GM23338 (cell line): ENCODE measurements around the gene EFCAB6. TPM values are rescaled to one million over a fixed set of nuclear protein-coding genes. Genes with fewer than 3 reads are reported as not detected.
A peak's percentile ranks its signal among the peaks of the same experiment; 100 is the strongest.

Experiments
- ATAC-seq: fragments of 200-7000 bp; cut with Tn5 transposase; 3 replicates; pipeline ENCODE4 v1.9.1; 2020
- DNase-seq: peaks from one replicate; pipeline ENCODE4 v3.0.0-alpha.2; 2015; ENCODE audit warnings: low spot score
- H2AFZ ChIP-seq: fragments of 200-600 bp; sonication (generic); 2 replicates; pipeline ENCODE4 v1.8.0; 2016; ENCODE audit warnings: antibody characterized with exemption, mild to moderate bottlenecking, moderate library complexity
- H3F3A ChIP-seq: fragments of 200-600 bp; sonication (generic); replicated peaks from 2 replicates; pipeline ENCODE4 v1.8.0; 2017; ENCODE audit warnings: antibody characterized with exemption, mixed run types, low read depth
- H3K27ac ChIP-seq: fragments of 200-600 bp; sonication (generic); 2 replicates; pipeline ENCODE4 v1.6.1; 2016; ENCODE audit warnings: low read depth
- H3K27me3 ChIP-seq: fragments of 200-600 bp; sonication (generic); 2 replicates; pipeline ENCODE4 v1.8.0; 2016; ENCODE audit warnings: mild to moderate bottlenecking, mixed run types, moderate library complexity; ENCODE audit not compliant: insufficient read depth
- H3K36me3 ChIP-seq: fragments of 200-600 bp; sonication (generic); 2 replicates; pipeline ENCODE4 v1.8.0; 2016; ENCODE audit warnings: mild to moderate bottlenecking; ENCODE audit not compliant: insufficient read depth
- H3K4me1 ChIP-seq: fragments of 200-600 bp; sonication (generic); 2 replicates; pipeline ENCODE4 v1.8.0; 2016; ENCODE audit warnings: mild to moderate bottlenecking, moderate library complexity; ENCODE audit not compliant: insufficient read depth
- H3K4me2 ChIP-seq: fragments of 200-600 bp; sonication (generic); 2 replicates; pipeline ENCODE4 v1.7.1; 2017; ENCODE audit warnings: mixed run types
- H3K4me3 ChIP-seq: fragments of 200-600 bp; sonication (generic); 2 replicates; pipeline ENCODE4 v1.6.1; 2016; ENCODE audit warnings: mixed run types
- H3K79me2 ChIP-seq: fragments of 200-600 bp; sonication (generic); replicated peaks from 2 replicates; pipeline ENCODE4 v1.8.0; 2017; ENCODE audit warnings: mild to moderate bottlenecking; ENCODE audit not compliant: insufficient read depth
- H3K9me2 ChIP-seq: fragments of 200-600 bp; sonication (generic); 2 replicates; pipeline ENCODE4 v1.8.0; 2017; ENCODE audit not compliant: insufficient read depth
- H4K20me1 ChIP-seq: fragments of 200-600 bp; sonication (generic); replicated peaks from 2 replicates; pipeline ENCODE4 v1.8.0; 2017; ENCODE audit warnings: mild to moderate bottlenecking; ENCODE audit not compliant: insufficient read depth
- H3K27ac Mint-ChIP-seq: 2 replicates; pipeline ENCODE4 v1.8.0; 2020; ENCODE audit warnings: inconsistent platforms, mild to moderate bottlenecking, moderate library complexity, mixed read lengths
- H3K27me3 Mint-ChIP-seq: 3 replicates; pipeline ENCODE4 v1.8.0; 2022; ENCODE audit warnings: low read depth, mild to moderate bottlenecking, moderate library complexity, mixed read lengths, inconsistent platforms; ENCODE audit not compliant: insufficient read depth, poor library complexity
- H3K36me3 Mint-ChIP-seq: 3 replicates; pipeline ENCODE4 v1.8.0; 2021; ENCODE audit warnings: low read depth, mild to moderate bottlenecking, inconsistent platforms, moderate library complexity, mixed read lengths
- H3K4me1 Mint-ChIP-seq: 3 replicates; pipeline ENCODE4 v1.8.0; 2020; ENCODE audit warnings: mild to moderate bottlenecking, inconsistent platforms, mixed read lengths
- H3K4me3 Mint-ChIP-seq: 3 replicates; pipeline ENCODE4 v1.8.0; 2021; ENCODE audit warnings: moderate library complexity, mild to moderate bottlenecking, inconsistent platforms, mixed read lengths
- H3K9me3 Mint-ChIP-seq: 3 replicates; pipeline ENCODE4 v1.8.0; 2020; ENCODE audit warnings: moderate library complexity, mild to moderate bottlenecking, inconsistent platforms, mixed read lengths
- CREB1 ChIP-seq: fragments of 250-450 bp; sonication (Bioruptor Pico); IDR thresholded peaks from 2 replicates; pipeline ENCODE4 v1.5.0; 2020; ENCODE audit warnings: low read depth, mild to moderate bottlenecking, moderate library complexity
- EZH2 ChIP-seq: fragments of 200-600 bp; sonication (generic); IDR thresholded peaks from one replicate; pipeline ENCODE4 v1.8.0; 2017; ENCODE audit warnings: antibody characterized with exemption, mild to moderate bottlenecking, low read depth; ENCODE audit not compliant: unreplicated experiment
- EZH2phosphoT487 ChIP-seq: fragments of 200-600 bp; sonication (generic); IDR thresholded peaks from one replicate; pipeline ENCODE4 v1.8.1; 2018; ENCODE audit warnings: antibody characterized with exemption; ENCODE audit not compliant: unreplicated experiment
- JUNB ChIP-seq: IDR thresholded peaks from one replicate; pipeline ENCODE4 v1.6.1; 2016; ENCODE audit warnings: antibody characterized with exemption; ENCODE audit not compliant: unreplicated experiment
- NANOG ChIP-seq: IDR thresholded peaks from 2 replicates; pipeline ENCODE4 v1.6.1; 2016; ENCODE audit warnings: antibody characterized with exemption, borderline replicate concordance
- POLR2AphosphoS5 ChIP-seq: IDR thresholded peaks from 2 replicates; pipeline ENCODE4 v1.6.1; 2016; ENCODE audit warnings: antibody characterized with exemption, low read depth
- STAT1 ChIP-seq: IDR thresholded peaks from one replicate; pipeline ENCODE4 v1.6.1; 2016; ENCODE audit warnings: antibody characterized with exemption; ENCODE audit not compliant: unreplicated experiment
- ZNF114 ChIP-seq: fragments of 250-450 bp; sonication (Bioruptor Pico); IDR thresholded peaks from 2 replicates; pipeline ENCODE4 v1.5.0; 2020; ENCODE audit warnings: mild to moderate bottlenecking, moderate library complexity
- ZNF331 ChIP-seq: fragments of 250-450 bp; sonication (Bioruptor Pico); IDR thresholded peaks from 2 replicates; pipeline ENCODE4 v1.5.0; 2020; ENCODE audit warnings: low read depth, mild to moderate bottlenecking, moderate library complexity
- polyA plus RNA-seq: library from polyadenylated mRNA; unstranded; fragments of >200 nt; fragmentation: Nextera tagmentation; extraction: Ambion mirVana; gene quantifications from 2 replicates; pipeline ENCODE4 v1.2.1, GENCODE V29; 2016
- total RNA-seq: library from RNA; depleted of rRNA; stranded (reverse); fragments of >200 nt; shearing (Covaris generic); gene quantifications from 2 replicates; pipeline ENCODE4 v1.2.3, GENCODE V29; 2014
- TF ChIP-seq, protein P1 (sequence below): IDR thresholded peaks from one replicate; pipeline ENCODE4 v1.6.1; 2018; ENCODE audit warnings: antibody characterized with exemption; ENCODE audit not compliant: unreplicated experiment
- TF ChIP-seq, protein P2 (sequence below): fragments of 250-450 bp; sonication (Bioruptor Pico); IDR thresholded peaks from 2 replicates; pipeline ENCODE4 v1.5.0; 2020; ENCODE audit warnings: mild to moderate bottlenecking, moderate library complexity
- TF ChIP-seq, protein P3 (sequence below), 2 experiments: fragments of 200-600 bp in 1 of 2; sonication (generic) in 1 of 2; conservative IDR thresholded peaks; 2 replicates each; pipeline versions ENCODE4 v1.5.1 to v1.6.1; 2016 to 2017; ENCODE audit warnings: antibody characterized with exemption in 2 of 2, low read depth in 2 of 2, mild to moderate bottlenecking in 2 of 2, moderate library complexity in 1 of 2
- TF ChIP-seq, protein P4 (sequence below): IDR thresholded peaks from 2 replicates; pipeline ENCODE4 v1.6.1; 2016; ENCODE audit warnings: antibody characterized with exemption

The EFCAB6 gene
- total and polyA plus RNA-seq, 2 experiments from 2014 or later, result 1.1 to 1.8 TPM

DNA sequence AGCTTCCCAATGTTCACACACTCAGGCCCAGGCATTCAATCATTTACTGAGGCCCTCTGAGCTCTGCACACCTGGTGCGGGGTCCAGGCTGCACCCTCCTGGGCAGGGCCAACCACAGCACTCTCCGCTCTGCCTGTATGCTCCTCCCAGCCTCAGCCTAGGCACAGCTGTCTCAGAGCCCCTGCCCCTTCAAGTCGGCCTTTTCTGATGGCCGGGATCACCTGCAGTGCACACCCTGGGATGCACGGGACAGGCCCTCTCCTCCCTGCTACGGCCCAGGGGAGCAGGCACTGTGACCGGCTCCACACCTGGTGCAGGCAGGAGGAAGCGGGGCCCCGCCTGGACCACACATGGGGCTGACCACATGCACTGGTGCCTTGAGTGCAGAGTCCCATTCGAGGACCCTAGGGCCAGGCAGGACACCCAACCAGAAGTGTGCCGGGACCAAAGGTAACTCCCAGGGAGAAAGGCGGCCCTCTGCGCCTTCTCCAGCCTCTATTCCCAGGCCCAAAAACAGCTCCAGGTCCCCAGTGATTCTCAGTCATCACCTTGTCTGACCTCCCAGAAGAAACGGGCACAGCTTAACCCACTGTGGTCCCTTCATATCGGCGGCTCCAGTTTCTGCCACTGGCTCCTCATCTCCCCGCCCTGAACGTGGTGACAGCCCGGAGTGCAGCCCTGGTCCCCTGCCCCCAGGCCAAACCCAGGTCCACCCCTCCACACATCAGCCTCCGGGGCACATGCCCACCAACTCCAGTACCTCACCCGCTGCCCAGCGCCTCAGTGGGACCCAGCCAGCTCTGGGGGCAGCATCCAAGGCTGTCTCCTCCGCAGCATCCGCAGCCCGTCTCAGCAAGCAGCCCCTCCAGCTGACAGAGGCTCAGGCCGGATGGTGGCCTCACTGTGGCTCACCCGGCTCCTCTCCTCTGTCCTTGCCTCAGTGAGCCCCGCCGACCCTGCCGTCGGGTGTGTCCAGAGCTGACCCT is 32.7 kb upstream of the EFCAB6 start:
- no peaks in the 10 kb centered on the region for H3K27me3 ChIP-seq
- no peaks in the 10 kb centered on the region for H3K36me3 ChIP-seq
- Mint-ChIP-seq H3K27me3 (peaks cover 11% of the 10 kb centered on the region), H3K9me3 (no peaks in the 10 kb centered on the region; the same call in 2 of the 3 replicates), H3K4me1 (peaks cover 33% of the 10 kb centered on the region), H3K4me3 (no peak overlapping the region), H3K27ac (peak overlapping the region; percentile 77; the same call in 1 of the 2 replicates), H3K36me3 (no peaks in the 10 kb centered on the region; the same call in 2 of the 3 replicates)
- ATAC-seq, result no peak; the same call in 2 of the 3 replicates
- no peak overlapping the region for H3K4me3 ChIP-seq
- H2AFZ ChIP-seq, result no peak overlapping the region
- no peaks in the 10 kb centered on the region for H3K4me1 ChIP-seq
- peaks cover 3% of the 10 kb centered on the region for H4K20me1 ChIP-seq
- no peak overlapping the region for H3K27ac ChIP-seq
- peaks cover 65% of the 10 kb centered on the region for H3K79me2 ChIP-seq
- no peaks in the 10 kb centered on the region for H3F3A ChIP-seq
- no peak overlapping the region for H3K4me2 ChIP-seq
- no peaks in the 10 kb centered on the region for H3K9me2 ChIP-seq
- no peak for DNase-seq
- no peak for TF ChIP-seq ZNF331
- no peak for TF ChIP-seq EZH2
- TF ChIP-seq NANOG, result no peak
- no peak for TF ChIP-seq JUNB
- TF ChIP-seq ZNF114, result no peak
- TF ChIP-seq, protein P1, sequence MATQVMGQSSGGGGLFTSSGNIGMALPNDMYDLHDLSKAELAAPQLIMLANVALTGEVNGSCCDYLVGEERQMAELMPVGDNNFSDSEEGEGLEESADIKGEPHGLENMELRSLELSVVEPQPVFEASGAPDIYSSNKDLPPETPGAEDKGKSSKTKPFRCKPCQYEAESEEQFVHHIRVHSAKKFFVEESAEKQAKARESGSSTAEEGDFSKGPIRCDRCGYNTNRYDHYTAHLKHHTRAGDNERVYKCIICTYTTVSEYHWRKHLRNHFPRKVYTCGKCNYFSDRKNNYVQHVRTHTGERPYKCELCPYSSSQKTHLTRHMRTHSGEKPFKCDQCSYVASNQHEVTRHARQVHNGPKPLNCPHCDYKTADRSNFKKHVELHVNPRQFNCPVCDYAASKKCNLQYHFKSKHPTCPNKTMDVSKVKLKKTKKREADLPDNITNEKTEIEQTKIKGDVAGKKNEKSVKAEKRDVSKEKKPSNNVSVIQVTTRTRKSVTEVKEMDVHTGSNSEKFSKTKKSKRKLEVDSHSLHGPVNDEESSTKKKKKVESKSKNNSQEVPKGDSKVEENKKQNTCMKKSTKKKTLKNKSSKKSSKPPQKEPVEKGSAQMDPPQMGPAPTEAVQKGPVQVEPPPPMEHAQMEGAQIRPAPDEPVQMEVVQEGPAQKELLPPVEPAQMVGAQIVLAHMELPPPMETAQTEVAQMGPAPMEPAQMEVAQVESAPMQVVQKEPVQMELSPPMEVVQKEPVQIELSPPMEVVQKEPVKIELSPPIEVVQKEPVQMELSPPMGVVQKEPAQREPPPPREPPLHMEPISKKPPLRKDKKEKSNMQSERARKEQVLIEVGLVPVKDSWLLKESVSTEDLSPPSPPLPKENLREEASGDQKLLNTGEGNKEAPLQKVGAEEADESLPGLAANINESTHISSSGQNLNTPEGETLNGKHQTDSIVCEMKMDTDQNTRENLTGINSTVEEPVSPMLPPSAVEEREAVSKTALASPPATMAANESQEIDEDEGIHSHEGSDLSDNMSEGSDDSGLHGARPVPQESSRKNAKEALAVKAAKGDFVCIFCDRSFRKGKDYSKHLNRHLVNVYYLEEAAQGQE, result no peak
- TF ChIP-seq, protein P2, sequence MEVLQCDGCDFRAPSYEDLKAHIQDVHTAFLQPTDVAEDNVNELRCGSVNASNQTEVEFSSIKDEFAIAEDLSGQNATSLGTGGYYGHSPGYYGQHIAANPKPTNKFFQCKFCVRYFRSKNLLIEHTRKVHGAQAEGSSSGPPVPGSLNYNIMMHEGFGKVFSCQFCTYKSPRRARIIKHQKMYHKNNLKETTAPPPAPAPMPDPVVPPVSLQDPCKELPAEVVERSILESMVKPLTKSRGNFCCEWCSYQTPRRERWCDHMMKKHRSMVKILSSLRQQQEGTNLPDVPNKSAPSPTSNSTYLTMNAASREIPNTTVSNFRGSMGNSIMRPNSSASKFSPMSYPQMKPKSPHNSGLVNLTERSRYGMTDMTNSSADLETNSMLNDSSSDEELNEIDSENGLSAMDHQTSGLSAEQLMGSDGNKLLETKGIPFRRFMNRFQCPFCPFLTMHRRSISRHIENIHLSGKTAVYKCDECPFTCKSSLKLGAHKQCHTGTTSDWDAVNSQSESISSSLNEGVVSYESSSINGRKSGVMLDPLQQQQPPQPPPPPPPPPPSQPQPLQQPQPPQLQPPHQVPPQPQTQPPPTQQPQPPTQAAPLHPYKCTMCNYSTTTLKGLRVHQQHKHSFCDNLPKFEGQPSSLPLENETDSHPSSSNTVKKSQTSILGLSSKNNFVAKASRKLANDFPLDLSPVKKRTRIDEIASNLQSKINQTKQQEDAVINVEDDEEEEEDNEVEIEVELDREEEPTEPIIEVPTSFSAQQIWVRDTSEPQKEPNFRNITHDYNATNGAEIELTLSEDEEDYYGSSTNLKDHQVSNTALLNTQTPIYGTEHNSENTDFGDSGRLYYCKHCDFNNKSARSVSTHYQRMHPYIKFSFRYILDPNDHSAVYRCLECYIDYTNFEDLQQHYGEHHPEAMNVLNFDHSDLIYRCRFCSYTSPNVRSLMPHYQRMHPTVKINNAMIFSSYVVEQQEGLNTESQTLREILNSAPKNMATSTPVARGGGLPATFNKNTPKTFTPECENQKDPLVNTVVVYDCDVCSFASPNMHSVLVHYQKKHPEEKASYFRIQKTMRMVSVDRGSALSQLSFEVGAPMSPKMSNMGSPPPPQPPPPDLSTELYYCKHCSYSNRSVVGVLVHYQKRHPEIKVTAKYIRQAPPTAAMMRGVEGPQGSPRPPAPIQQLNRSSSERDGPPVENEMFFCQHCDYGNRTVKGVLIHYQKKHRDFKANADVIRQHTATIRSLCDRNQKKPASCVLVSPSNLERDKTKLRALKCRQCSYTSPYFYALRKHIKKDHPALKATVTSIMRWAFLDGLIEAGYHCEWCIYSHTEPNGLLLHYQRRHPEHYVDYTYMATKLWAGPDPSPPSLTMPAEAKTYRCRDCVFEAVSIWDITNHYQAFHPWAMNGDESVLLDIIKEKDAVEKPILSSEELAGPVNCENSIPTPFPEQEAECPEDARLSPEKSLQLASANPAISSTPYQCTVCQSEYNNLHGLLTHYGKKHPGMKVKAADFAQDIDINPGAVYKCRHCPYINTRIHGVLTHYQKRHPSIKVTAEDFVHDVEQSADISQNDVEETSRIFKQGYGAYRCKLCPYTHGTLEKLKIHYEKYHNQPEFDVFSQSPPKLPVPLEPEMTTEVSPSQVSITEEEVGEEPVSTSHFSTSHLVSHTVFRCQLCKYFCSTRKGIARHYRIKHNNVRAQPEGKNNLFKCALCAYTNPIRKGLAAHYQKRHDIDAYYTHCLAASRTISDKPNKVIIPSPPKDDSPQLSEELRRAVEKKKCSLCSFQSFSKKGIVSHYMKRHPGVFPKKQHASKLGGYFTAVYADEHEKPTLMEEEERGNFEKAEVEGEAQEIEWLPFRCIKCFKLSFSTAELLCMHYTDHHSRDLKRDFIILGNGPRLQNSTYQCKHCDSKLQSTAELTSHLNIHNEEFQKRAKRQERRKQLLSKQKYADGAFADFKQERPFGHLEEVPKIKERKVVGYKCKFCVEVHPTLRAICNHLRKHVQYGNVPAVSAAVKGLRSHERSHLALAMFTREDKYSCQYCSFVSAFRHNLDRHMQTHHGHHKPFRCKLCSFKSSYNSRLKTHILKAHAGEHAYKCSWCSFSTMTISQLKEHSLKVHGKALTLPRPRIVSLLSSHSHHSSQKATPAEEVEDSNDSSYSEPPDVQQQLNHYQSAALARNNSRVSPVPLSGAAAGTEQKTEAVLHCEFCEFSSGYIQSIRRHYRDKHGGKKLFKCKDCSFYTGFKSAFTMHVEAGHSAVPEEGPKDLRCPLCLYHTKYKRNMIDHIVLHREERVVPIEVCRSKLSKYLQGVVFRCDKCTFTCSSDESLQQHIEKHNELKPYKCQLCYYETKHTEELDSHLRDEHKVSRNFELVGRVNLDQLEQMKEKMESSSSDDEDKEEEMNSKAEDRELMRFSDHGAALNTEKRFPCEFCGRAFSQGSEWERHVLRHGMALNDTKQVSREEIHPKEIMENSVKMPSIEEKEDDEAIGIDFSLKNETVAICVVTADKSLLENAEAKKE, result no peak
- TF ChIP-seq, protein P3, sequence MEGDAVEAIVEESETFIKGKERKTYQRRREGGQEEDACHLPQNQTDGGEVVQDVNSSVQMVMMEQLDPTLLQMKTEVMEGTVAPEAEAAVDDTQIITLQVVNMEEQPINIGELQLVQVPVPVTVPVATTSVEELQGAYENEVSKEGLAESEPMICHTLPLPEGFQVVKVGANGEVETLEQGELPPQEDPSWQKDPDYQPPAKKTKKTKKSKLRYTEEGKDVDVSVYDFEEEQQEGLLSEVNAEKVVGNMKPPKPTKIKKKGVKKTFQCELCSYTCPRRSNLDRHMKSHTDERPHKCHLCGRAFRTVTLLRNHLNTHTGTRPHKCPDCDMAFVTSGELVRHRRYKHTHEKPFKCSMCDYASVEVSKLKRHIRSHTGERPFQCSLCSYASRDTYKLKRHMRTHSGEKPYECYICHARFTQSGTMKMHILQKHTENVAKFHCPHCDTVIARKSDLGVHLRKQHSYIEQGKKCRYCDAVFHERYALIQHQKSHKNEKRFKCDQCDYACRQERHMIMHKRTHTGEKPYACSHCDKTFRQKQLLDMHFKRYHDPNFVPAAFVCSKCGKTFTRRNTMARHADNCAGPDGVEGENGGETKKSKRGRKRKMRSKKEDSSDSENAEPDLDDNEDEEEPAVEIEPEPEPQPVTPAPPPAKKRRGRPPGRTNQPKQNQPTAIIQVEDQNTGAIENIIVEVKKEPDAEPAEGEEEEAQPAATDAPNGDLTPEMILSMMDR (conservative IDR thresholded peaks at IDR 0.05; ENCODE audit: low read depth in 2 of 2), result no peak
- TF ChIP-seq CREB1, result no peak
- TF ChIP-seq, protein P4, sequence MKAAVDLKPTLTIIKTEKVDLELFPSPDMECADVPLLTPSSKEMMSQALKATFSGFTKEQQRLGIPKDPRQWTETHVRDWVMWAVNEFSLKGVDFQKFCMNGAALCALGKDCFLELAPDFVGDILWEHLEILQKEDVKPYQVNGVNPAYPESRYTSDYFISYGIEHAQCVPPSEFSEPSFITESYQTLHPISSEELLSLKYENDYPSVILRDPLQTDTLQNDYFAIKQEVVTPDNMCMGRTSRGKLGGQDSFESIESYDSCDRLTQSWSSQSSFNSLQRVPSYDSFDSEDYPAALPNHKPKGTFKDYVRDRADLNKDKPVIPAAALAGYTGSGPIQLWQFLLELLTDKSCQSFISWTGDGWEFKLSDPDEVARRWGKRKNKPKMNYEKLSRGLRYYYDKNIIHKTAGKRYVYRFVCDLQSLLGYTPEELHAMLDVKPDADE, result no peak
- TF ChIP-seq STAT1, result no peak
- no peak for TF ChIP-seq EZH2phosphoT487
- no peak for TF ChIP-seq POLR2AphosphoS5
